ENCODE results near the gene PHF5A. TPM values are rescaled to one million over a fixed set of nuclear protein-coding genes. Genes with fewer than 3 reads are reported as not detected.

PHF5A gene
- total and polyA plus RNA-seq, 7 experiments from 2014 or later: 22.4 to 63.9 (median 31.8) TPM

DNA sequence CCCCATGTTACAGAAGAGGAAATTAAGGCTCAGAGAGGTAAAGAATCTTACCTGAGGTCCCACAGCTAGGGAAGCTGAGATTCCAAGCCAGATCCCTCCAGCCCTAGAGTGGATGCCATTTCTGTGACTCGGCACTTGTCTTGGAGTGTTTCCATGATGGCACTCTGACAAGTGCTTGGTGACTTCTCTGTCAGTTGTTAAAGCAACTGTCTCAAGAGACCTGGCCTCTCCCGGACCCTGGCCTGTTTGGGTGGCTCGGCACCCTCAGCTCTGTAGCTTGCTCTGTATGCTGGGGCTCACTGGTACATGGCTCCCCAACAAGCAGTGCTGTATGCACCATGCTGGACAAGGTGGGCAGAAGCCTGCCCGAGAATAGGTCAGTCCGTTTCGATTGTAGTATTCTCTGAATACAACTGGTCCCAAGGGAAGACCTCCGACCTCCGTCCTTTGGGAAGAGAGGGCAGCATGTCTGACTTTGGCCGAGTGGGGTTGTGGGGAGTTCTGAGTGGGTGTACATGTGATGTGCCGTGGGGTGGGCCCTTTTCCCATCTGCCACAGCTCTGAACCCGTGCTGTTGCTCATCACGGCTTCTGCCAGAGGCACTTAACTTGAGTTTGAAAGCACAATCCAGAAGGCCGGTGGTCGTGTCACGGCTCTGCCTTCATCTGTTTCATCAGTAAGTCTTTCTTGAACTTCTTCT lies 12.8 kb upstream of the PHF5A start:
- Mint-ChIP-seq H3K27me3 (no peaks in the 10 kb centered on the region), H3K9me3 (no peaks in the 10 kb centered on the region), H3K4me1 (peaks cover 18 to 57% (median 46%) of the 10 kb centered on the region in 7 donors), H3K27ac (peak overlapping the region in 1 of 9 donors; percentile 12), H3K36me3 (peaks cover 0 to 9% (median 0%) of the 10 kb centered on the region in 5 donors), H3K4me3 (no peak overlapping the region)
- DNase-seq (no peak), ATAC-seq (no peak)
- POLR2A ChIA-PET: interaction anchor here (1.2 to 4.0 kb wide), 2 partner anchors 12 to 43 kb away, joined by 3 to 21 read pairs; partner anchors contain the start of genes ACO2 and PHF5A
- Histone ChIP-seq H3K27me3 (ENCODE audit: control insufficient read depth in 2 of 2, insufficient read depth in 2 of 2, low read length in 2 of 2) (no peaks in the 10 kb centered on the region), H3K4me3 (ENCODE audit: low read length) (no peak overlapping the region), H3K4me1 (ENCODE audit: control insufficient read depth in 2 of 2, insufficient read depth in 2 of 2, low read length in 2 of 2) (no peaks in the 10 kb centered on the region), H3K36me3 (ENCODE audit: control insufficient read depth in 2 of 3, insufficient read depth in 3 of 3, low read length in 3 of 3) (peaks cover 0 to 14% (median 0%) of the 10 kb centered on the region in 3 experiments), H3K9me3 (ENCODE audit: control insufficient read depth in 2 of 3, low read length in 3 of 3) (no peaks in the 10 kb centered on the region), H3K27ac (ENCODE audit: low read depth, low read length) (no peak overlapping the region)
- intact Hi-C loops (cut with micrococcal nuclease): no loop called here
- CTCF ChIA-PET: interaction anchor here (0.6 kb wide), 1 partner anchor 12 kb away, joined by 3 read pairs; no protein-coding TSS in a partner anchor

DNA sequence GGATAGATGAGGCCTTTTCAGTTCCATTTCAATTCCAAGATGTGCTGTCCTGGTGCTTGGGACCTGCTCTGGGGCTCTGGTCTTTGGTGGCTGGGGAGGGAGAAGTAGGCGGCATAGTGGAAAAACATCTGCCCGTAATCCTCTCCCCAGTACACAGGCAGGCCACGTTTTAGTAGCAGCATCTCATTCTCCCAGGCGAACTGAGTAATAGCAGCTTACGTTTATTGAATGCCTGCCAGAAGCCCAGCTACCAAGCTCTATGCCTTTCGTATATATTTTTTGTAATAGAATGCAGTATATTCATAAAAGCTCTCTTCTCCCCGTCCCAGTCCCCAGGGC lies 11.9 kb upstream of the PHF5A start:
- H3K4me1 Mint-ChIP-seq: peaks cover 14 to 51% (median 40%) of the 10 kb centered on the region in 7 donors
- H3K9me3 Mint-ChIP-seq: no peaks in the 10 kb centered on the region
- no peaks in the 10 kb centered on the region for H3K27me3 ChIP-seq (ENCODE audit: control insufficient read depth in 2 of 2, insufficient read depth in 2 of 2, low read length in 2 of 2)
- intact Hi-C loops (cut with micrococcal nuclease): no loop called here
- ATAC-seq (no peak), DNase-seq (no peak)
- no peaks in the 10 kb centered on the region for H3K27me3 Mint-ChIP-seq
- H3K36me3 Mint-ChIP-seq: peaks cover 0 to 4% (median 0%) of the 10 kb centered on the region in 5 donors
- H3K9me3 ChIP-seq (ENCODE audit: control insufficient read depth in 2 of 3, low read length in 3 of 3): no peaks in the 10 kb centered on the region
- peaks cover 0 to 14% (median 0%) of the 10 kb centered on the region in 3 experiments for H3K36me3 ChIP-seq (ENCODE audit: control insufficient read depth in 2 of 3, insufficient read depth in 3 of 3, low read length in 3 of 3)
- H3K4me3 ChIP-seq (ENCODE audit: low read length): no peak overlapping the region
- CTCF ChIA-PET: no interaction called here
- H3K27ac ChIP-seq (ENCODE audit: low read depth, low read length): no peak overlapping the region
- no peaks in the 10 kb centered on the region for H3K4me1 ChIP-seq (ENCODE audit: control insufficient read depth in 2 of 2, insufficient read depth in 2 of 2, low read length in 2 of 2)
- H3K27ac Mint-ChIP-seq: no peak overlapping the region
- POLR2A ChIA-PET: interaction anchor here (1.2 to 4.0 kb wide), 2 partner anchors 11 to 44 kb away, joined by 3 to 21 read pairs; partner anchors contain the start of genes ACO2 and PHF5A
- no peak overlapping the region for H3K4me3 Mint-ChIP-seq

DNA sequence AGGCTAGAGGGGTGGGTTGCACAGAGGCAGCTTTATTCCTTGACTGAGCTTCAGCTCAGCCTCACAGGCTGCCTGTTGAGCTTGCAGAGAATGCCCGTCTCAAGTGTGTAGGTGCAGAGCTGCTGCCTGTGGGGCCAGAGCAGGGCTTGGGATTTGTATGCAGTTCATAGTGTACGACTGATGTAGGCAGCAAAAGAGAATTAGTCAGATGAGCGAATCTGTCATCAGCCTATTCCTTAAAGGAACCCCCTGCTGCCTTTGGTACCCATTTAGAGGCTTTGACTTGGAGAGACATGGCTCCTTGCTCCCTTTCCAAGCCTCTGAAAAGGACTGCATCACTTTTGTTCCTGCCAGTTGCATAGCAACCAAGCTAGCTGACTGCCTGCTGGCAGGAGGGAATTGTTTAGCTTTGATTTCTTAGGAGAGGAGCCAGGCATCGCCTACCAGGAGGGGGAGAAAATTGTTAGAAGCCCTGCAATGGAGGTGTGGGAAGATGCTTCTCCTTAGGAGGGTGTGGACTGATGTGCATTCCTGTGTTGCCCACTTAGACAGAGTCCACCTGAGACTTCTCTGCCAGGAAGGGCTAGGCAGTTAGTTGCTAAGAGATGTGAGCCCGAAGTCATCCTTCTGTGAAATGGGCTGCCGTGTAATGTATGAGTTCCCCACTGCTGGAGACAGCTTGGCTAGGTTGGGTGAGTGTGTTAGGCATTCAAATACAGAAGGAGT lies 11.3 kb upstream of the PHF5A start:
- Histone ChIP-seq H3K9me3 (ENCODE audit: control insufficient read depth in 2 of 3, low read length in 3 of 3) (no peaks in the 10 kb centered on the region), H3K36me3 (ENCODE audit: control insufficient read depth in 2 of 3, insufficient read depth in 3 of 3, low read length in 3 of 3) (peaks cover 0 to 14% (median 0%) of the 10 kb centered on the region in 3 experiments), H3K27ac (ENCODE audit: low read depth, low read length) (no peak overlapping the region), H3K27me3 (ENCODE audit: control insufficient read depth in 2 of 2, insufficient read depth in 2 of 2, low read length in 2 of 2) (no peaks in the 10 kb centered on the region), H3K4me1 (ENCODE audit: control insufficient read depth in 2 of 2, insufficient read depth in 2 of 2, low read length in 2 of 2) (no peaks in the 10 kb centered on the region), H3K4me3 (ENCODE audit: low read length) (no peak overlapping the region)
- ATAC-seq: no peak
- intact Hi-C loops (cut with micrococcal nuclease): no loop called here
- H3K27me3 Mint-ChIP-seq: no peaks in the 10 kb centered on the region
- no peak for DNase-seq
- peaks cover 0 to 4% (median 0%) of the 10 kb centered on the region in 5 donors for H3K36me3 Mint-ChIP-seq
- no peaks in the 10 kb centered on the region for H3K9me3 Mint-ChIP-seq
- H3K4me1 Mint-ChIP-seq: peaks cover 11 to 47% (median 35%) of the 10 kb centered on the region in 7 donors
- POLR2A ChIA-PET: interaction anchor here (4.0 kb wide), 1 partner anchor 11 kb away, joined by 21 read pairs; the partner anchor contains the start of genes ACO2 and PHF5A
- H3K27ac Mint-ChIP-seq: no peak overlapping the region
- H3K4me3 Mint-ChIP-seq: no peak overlapping the region
- CTCF ChIA-PET: interaction anchor here (0.6 kb wide), 1 partner anchor 1181 kb away, joined by 3 read pairs; no protein-coding TSS in a partner anchor

DNA sequence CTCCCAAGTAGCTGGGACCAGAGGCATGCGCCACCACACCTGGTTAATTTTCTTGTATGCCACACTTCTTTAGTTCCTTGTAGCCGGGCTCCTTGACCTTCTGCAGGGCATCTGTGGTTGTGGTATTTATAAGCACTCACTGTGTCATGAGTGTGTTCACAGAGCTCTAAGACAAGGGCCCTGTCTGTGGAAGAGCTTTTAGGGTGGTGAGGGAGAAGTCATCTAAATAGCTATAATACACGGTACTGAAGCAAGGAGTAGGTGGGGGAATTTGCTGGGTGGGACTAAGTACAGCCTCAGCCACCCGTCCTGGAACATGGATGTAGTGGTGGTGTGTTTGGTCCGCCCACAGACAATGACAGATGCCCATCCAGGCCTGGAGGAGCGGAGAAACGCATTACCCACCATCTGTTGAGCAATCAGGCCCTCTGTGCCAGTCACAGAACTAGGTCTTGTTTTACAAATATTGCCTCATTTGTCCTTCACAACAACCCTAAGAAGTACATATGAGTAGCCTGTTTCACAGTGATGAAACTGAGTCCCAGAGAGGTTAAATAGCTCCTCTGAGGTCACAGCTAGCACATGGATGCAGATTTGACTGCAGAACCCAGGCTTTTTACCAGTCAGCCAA lies 10.5 kb upstream of the PHF5A start:
- peak; percentile 26 for ATAC-seq
- H3K27ac ChIP-seq (ENCODE audit: low read depth, low read length): no peak overlapping the region
- no peaks in the 10 kb centered on the region for H3K9me3 ChIP-seq (ENCODE audit: control insufficient read depth in 2 of 3, low read length in 3 of 3)
- H3K27ac Mint-ChIP-seq: no peak overlapping the region
- no peak for DNase-seq
- H3K4me3 ChIP-seq (ENCODE audit: low read length): no peak overlapping the region
- H3K4me1 Mint-ChIP-seq: peaks cover 9 to 42% (median 29%) of the 10 kb centered on the region in 7 donors
- no peaks in the 10 kb centered on the region for H3K27me3 ChIP-seq (ENCODE audit: control insufficient read depth in 2 of 2, insufficient read depth in 2 of 2, low read length in 2 of 2)
- H3K36me3 Mint-ChIP-seq: peaks cover 0 to 4% (median 0%) of the 10 kb centered on the region in 5 donors
- H3K4me3 Mint-ChIP-seq: no peak overlapping the region
- ChIA-PET CTCF (interaction anchor here (0.6 to 0.9 kb wide), 2 partner anchors 10 to 1181 kb away, joined by 3 read pairs; partner anchors contain the start of genes ACO2 and PHF5A), POLR2A (interaction anchor here (4.0 kb wide), 1 partner anchor 10 kb away, joined by 21 read pairs; the partner anchor contains the start of genes ACO2 and PHF5A)
- H3K27me3 Mint-ChIP-seq: no peaks in the 10 kb centered on the region
- intact Hi-C loops (cut with micrococcal nuclease): no loop called here
- H3K9me3 Mint-ChIP-seq: no peaks in the 10 kb centered on the region
- peaks cover 0 to 2% of the 10 kb centered on the region in 2 donors for H3K4me1 ChIP-seq (ENCODE audit: control insufficient read depth in 2 of 2, insufficient read depth in 2 of 2, low read length in 2 of 2)
- H3K36me3 ChIP-seq (ENCODE audit: control insufficient read depth in 2 of 3, insufficient read depth in 3 of 3, low read length in 3 of 3): peaks cover 0 to 14% (median 0%) of the 10 kb centered on the region in 3 experiments

DNA sequence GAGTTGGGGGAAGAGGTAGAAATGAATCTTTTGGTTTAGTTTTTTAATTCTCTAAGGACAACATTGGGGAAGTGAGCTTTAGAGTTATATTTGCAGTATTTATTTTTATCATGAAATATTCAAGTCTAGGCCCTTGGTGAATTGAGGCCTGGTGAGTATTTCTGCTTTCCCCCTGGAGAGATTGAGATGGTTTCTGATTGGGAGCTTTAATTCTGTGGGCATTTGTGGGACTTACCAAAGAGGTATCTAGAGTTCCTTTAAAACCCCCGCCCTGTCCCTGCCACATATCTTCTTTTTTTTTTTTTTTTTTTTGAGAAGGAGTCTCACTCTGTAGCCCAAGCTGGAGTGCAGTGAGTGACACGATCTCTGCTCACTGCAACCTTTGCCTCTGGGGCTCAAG lies 10.0 kb upstream of the PHF5A start:
- DNase-seq (no peak), ATAC-seq (no peak)
- Histone ChIP-seq H3K27ac (ENCODE audit: low read depth, low read length) (no peak overlapping the region), H3K4me1 (ENCODE audit: control insufficient read depth in 2 of 2, insufficient read depth in 2 of 2, low read length in 2 of 2) (peaks cover 0 to 6% of the 10 kb centered on the region in 2 donors), H3K27me3 (ENCODE audit: control insufficient read depth in 2 of 2, insufficient read depth in 2 of 2, low read length in 2 of 2) (no peaks in the 10 kb centered on the region), H3K4me3 (ENCODE audit: low read length) (no peak overlapping the region), H3K9me3 (ENCODE audit: control insufficient read depth in 2 of 3, low read length in 3 of 3) (no peaks in the 10 kb centered on the region), H3K36me3 (ENCODE audit: control insufficient read depth in 2 of 3, insufficient read depth in 3 of 3, low read length in 3 of 3) (peaks cover 0 to 18% (median 0%) of the 10 kb centered on the region in 3 experiments)
- Mint-ChIP-seq H3K27me3 (no peaks in the 10 kb centered on the region), H3K4me3 (no peak overlapping the region), H3K4me1 (peaks cover 11 to 43% (median 30%) of the 10 kb centered on the region in 7 donors), H3K9me3 (no peaks in the 10 kb centered on the region), H3K27ac (no peak overlapping the region), H3K36me3 (peaks cover 0 to 4% (median 0%) of the 10 kb centered on the region in 5 donors)
- ChIA-PET POLR2A (interaction anchor here (4.0 kb wide), 1 partner anchor 10 kb away, joined by 21 read pairs; the partner anchor contains the start of genes ACO2 and PHF5A), CTCF (interaction anchor here (0.9 kb wide), 1 partner anchor 9 kb away, joined by 3 read pairs; the partner anchor contains the start of genes ACO2 and PHF5A)
- intact Hi-C loops (cut with micrococcal nuclease): no loop called here

DNA sequence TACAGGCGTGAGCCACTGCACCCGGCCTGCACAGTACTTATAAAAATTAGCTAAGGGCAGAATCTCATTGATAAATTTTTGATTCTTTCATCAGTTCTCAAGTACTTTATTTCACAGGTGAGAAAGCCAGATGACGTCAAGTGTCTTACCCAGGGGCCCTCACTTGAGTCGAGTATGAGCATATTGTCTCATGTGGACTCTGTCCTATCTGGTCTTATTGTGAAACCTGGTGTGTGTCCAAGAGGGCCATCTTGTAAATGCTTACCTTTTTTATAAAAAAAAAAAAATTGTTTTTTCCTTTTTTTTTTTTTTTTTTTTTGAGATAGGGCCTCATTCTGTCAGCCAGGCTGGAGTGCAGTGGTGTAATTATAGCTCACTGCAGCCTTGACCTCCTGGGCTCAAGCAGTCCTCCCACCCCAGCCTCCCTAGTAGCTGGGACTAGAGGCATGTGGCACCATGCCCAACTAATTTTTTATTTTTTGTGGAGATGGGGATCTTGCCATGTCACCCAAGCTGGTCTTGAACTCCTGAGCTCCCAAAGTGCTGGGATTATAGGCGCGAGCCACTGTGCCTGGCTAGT lies 6.5 kb upstream of the PHF5A start:
- H3K27ac Mint-ChIP-seq: no peak overlapping the region
- H3K9me3 Mint-ChIP-seq: peaks cover 0 to 2% (median 0%) of the 10 kb centered on the region in 11 donors
- Histone ChIP-seq H3K36me3 (ENCODE audit: control insufficient read depth in 2 of 3, insufficient read depth in 3 of 3, low read length in 3 of 3) (peaks cover 0 to 22% (median 0%) of the 10 kb centered on the region in 3 experiments), H3K27ac (ENCODE audit: low read depth, low read length) (no peak overlapping the region), H3K27me3 (ENCODE audit: control insufficient read depth in 2 of 2, insufficient read depth in 2 of 2, low read length in 2 of 2) (no peaks in the 10 kb centered on the region), H3K4me1 (ENCODE audit: control insufficient read depth in 2 of 2, insufficient read depth in 2 of 2, low read length in 2 of 2) (peaks cover 4 to 10% of the 10 kb centered on the region in 2 donors), H3K4me3 (ENCODE audit: low read length) (no peak overlapping the region), H3K9me3 (ENCODE audit: control insufficient read depth in 2 of 3, low read length in 3 of 3) (no peaks in the 10 kb centered on the region)
- no peaks in the 10 kb centered on the region for H3K27me3 Mint-ChIP-seq
- ATAC-seq (no peak), DNase-seq (no peak)
- intact Hi-C loops (cut with micrococcal nuclease): no loop called here
- ChIA-PET CTCF (no interaction called here), POLR2A (no interaction called here)
- peaks cover 0 to 4% (median 2%) of the 10 kb centered on the region in 5 donors for H3K36me3 Mint-ChIP-seq
- peaks cover 13 to 46% (median 35%) of the 10 kb centered on the region in 7 donors for H3K4me1 Mint-ChIP-seq
- no peak overlapping the region for H3K4me3 Mint-ChIP-seq
